Coronary artery (tissue), 2 donors: ENCODE measurements around the gene SUPT6H.

Experiments
- DNase-seq: peaks from one replicate; pipeline ENCODE4 v3.0.0-alpha.2; 2017; ENCODE audit warnings: low spot score
- H3K27ac ChIP-seq, 2 donors: fragments of 200-600 bp; sonication (generic); one replicate each; pipeline ENCODE4 v1.5.1; 2016 to 2019
- H3K4me3 ChIP-seq: fragments of 200-600 bp; sonication (generic); 2 replicates; pipeline ENCODE4 v1.5.1; 2016; ENCODE audit warnings: mild to moderate bottlenecking, moderate library complexity
- CTCF ChIP-seq: fragments of 200-600 bp; sonication (generic); IDR thresholded peaks from one replicate; pipeline ENCODE4 v1.5.1; 2019; ENCODE audit warnings: antibody characterized with exemption

SUPT6H gene

GRCh38 chr17:28635506-28635905, 26.5 kb upstream of the SUPT6H start:
- TF ChIP-seq CTCF: no peak

GRCh38 chr17:28641579-28641978, 20.4 kb upstream of the SUPT6H start:
- H3K27ac ChIP-seq: no peak overlapping the region
- no peak overlapping the region for H3K4me3 ChIP-seq
- no peak for TF ChIP-seq CTCF
- no peak for DNase-seq

More at GRCh38 chr17:28635506-28635905, 26.5 kb upstream of the SUPT6H start:
- no peak for DNase-seq
- no peak overlapping the region for H3K27ac ChIP-seq
- H3K4me3 ChIP-seq: no peak overlapping the region

GRCh38 chr17:28643983-28644786, 17.8 kb upstream of the SUPT6H start:
- no peak for DNase-seq
- no peak for TF ChIP-seq CTCF
- Histone ChIP-seq H3K4me3 (peak overlapping the region; percentile 95), H3K27ac (peak overlapping the region; percentile 83 to 94)

GRCh38 chr17:28644787-28645575, 17.0 kb upstream of the SUPT6H start, which contains the start of gene BLTP2:
Gene BLTP2 (minus strand): TSS chr17:28645158. CDS start chr17:28645056, 102 bp downstream.
- TF ChIP-seq CTCF: no peak
- DNase-seq: peak; percentile 96
- Histone ChIP-seq H3K27ac (peak within 1 kb of the TSS; percentile 83 to 94), H3K4me3 (peak within 1 kb of the TSS; percentile 95)

- peak overlapping the region; percentile 95 for H3K4me3 ChIP-seq
- no peak for DNase-seq
Observed at GRCh38 chr17:28645576-28645939, 16.4 kb upstream of the SUPT6H start.

GRCh38 chr17:28646039-28646754, 15.8 kb upstream of the SUPT6H start:
- no peak for TF ChIP-seq CTCF
- Histone ChIP-seq H3K27ac (peak overlapping the region; percentile 83 to 94), H3K4me3 (peak overlapping the region; percentile 95)
- DNase-seq: no peak

More at GRCh38 chr17:28645576-28645939, 16.4 kb upstream of the SUPT6H start:
- H3K27ac ChIP-seq: peak overlapping the region; percentile 83 to 94
- TF ChIP-seq CTCF: no peak
